Pancreas (tissue), 10 donors: Measurements from ENCODE around the gene AAR2. TPM values are rescaled to one million over a fixed set of nuclear protein-coding genes. Genes with fewer than 3 reads are reported as not detected.

Source experiments
- ATAC-seq, 4 donors: fragments of 200-7000 bp; cut with Tn5 transposase; one replicate each; pipeline versions ENCODE4 v1.8.0 to v1.9.1; 2020; ENCODE audit warnings: mild to moderate bottlenecking in 4 of 4, moderate library complexity in 4 of 4
- DNase-seq, 6 donors: peaks; one replicate each; pipeline ENCODE4 v3.0.0-alpha.2; 2020
- FAIRE-seq: peaks from 2 replicates; lab custom pipeline; 2012; peaks lifted over from hg19 to GRCh38; lab: Jason Lieb, UNC
- H3K27ac ChIP-seq, 4 donors: fragments of 200-600 bp; sonication (generic); 1 replicate in 3 of 4; 2 replicates in 1 of 4; pipeline versions ENCODE4 v1.5.0 to v1.8.0; 2020
- H3K27me3 ChIP-seq, 4 donors: fragments of 200-600 bp; one replicate each; pipeline ENCODE4 v1.8.0; 2021
- H3K36me3 ChIP-seq, 3 donors: fragments of 200-600 bp; sonication (generic) in 1 of 3; one replicate each; pipeline versions ENCODE4 v1.5.0 to v1.8.0; 2020 to 2021
- H3K4me1 ChIP-seq, 3 donors: fragments of 200-600 bp; one replicate each; pipeline ENCODE4 v1.8.0; 2021
- H3K4me3 ChIP-seq, 4 donors: fragments of 200-600 bp; sonication (generic) in 2 of 4; one replicate each; pipeline versions ENCODE4 v1.5.0 to v1.8.0; 2020 to 2021
- H3K9me3 ChIP-seq, 4 donors: fragments of 200-600 bp; one replicate each; pipeline ENCODE4 v1.8.0; 2021
- CTCF ChIP-seq, 4 donors: fragments of 200-600 bp; sonication (generic) in 3 of 4; IDR thresholded peaks; one replicate each; pipeline versions ENCODE4 v1.5.0 to v1.8.0; 2021; ENCODE audit warnings: antibody characterized with exemption in 4 of 4
- WGBS, 2 donors: extraction: QIAGEN DNeasy Blood & Tissue Kit; methylation state at CpG; one replicate each; pipeline ENCODE4 v1.1.7; 2013; 5-methylcytosine and 5-hydroxymethylcytosine counted together
- intact Hi-C, 3 donors: fragments of 100-400 bp; cut with DNase I; formaldehyde crosslinking; loops; one replicate each; pipeline versions ENCODE4 v1.11.1 to v1.14.2; 2022
- polyA plus RNA-seq, 2 donors: library from polyadenylated mRNA; stranded (reverse); fragments of 200-250 nt; gene quantifications; one replicate each; pipeline ENCODE4 v1.2.3, GENCODE V29; 2013
- total RNA-seq, 6 donors: library from RNA; stranded (reverse); fragmentation: NEBNext Ultra II Directional in 4 of 6; extraction: Animal tissue kit (Norgen Biotek cat#: 25700) in 4 of 6; gene quantifications; one replicate each; pipeline versions ENCODE4 v1.2.1 to v1.2.4, GENCODE V29; 2021 to 2023
- donor health status: healthy with polysubstance abuse.
- donor health status: DM: no; HTN: no; CAD: no; lungs with moderate emphysema.
- donor health status: DM: no; HTN: no; CAD: no.
- donor health status: control.
- donor health status: control.
- donor health status: Bipolar disorder and iron deficiency.
- donor health status: DM: yes; HTN: yes; CAD: no.
- donor health status: DM: no; HTN: no; CAD: no.
- donor health status: DM: no; HTN: no; CAD: no.
- donor health status: DM: yes; HTN: yes; CAD: no.

Gene AAR2
- total and polyA plus RNA-seq, 8 donors, result 7.0 to 18.0 (median 9.5) TPM

GRCh38 chr20:36203861-36204260 lies 32.4 kb upstream of the AAR2 start:
- ATAC-seq, result no peak
- Histone ChIP-seq H3K9me3 (no peaks in the 10 kb centered on the region), H3K36me3 (peaks cover 0 to 8% (median 0%) of the 10 kb centered on the region in 3 donors), H3K4me3 (no peak overlapping the region), H3K4me1 (no peaks in the 10 kb centered on the region), H3K27me3 (no peaks in the 10 kb centered on the region), H3K27ac (no peak overlapping the region)
- 70 to 90% methylated on average over 3 of the region's 3 CpGs for WGBS, 2 donors
- intact Hi-C loops, result no loop called here
- DNase-seq, result no peak
- no peak for FAIRE-seq
- TF ChIP-seq CTCF (IDR thresholded peaks at IDR 0.05), result no peak

DNA sequence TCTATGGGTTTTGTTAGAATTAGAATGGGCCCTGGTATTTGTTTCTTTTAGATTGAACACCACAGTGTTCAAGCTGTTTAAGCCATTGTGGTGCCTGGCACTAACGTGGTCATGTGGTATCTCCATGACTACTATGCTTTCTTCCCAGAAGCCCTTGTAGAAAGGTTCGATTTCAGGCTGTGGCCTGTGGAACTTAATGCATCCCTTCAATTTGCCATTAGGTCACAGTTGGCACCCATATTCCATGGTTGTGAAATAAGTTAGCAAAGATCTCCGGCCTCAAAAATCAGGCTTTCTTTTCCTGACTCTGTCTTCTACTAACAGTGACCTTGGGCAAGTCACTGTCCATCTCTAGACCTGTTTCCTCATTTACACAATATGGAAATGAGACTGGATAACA lies 31.3 kb upstream of the AAR2 start:
- Histone ChIP-seq H3K9me3 (no peaks in the 10 kb centered on the region), H3K36me3 (peaks cover 0 to 8% (median 0%) of the 10 kb centered on the region in 3 donors), H3K27me3 (no peaks in the 10 kb centered on the region), H3K27ac (no peak overlapping the region), H3K4me1 (no peaks in the 10 kb centered on the region), H3K4me3 (no peak overlapping the region)
- intact Hi-C loops, result loop anchor here in 1 of 3 donors (5.0 kb wide), 1 partner anchor 232 kb away; no protein-coding TSS in a partner anchor
- 79 to 85% methylated on average over 3 of the region's 3 CpGs for WGBS, 2 donors
- no peak for ATAC-seq
- DNase-seq, result no peak
- no peak for TF ChIP-seq CTCF (IDR thresholded peaks at IDR 0.05)
- no peak for FAIRE-seq

GRCh38 chr20:36206068-36206467 lies 30.2 kb upstream of the AAR2 start:
- peaks cover 0 to 8% (median 0%) of the 10 kb centered on the region in 3 donors for H3K36me3 ChIP-seq

GRCh38 chr20:36206641-36207040 lies 29.6 kb upstream of the AAR2 start:
- Histone ChIP-seq H3K9me3 (no peaks in the 10 kb centered on the region), H3K36me3 (peaks cover 0 to 8% (median 0%) of the 10 kb centered on the region in 3 donors), H3K27ac (no peak overlapping the region), H3K4me1 (no peaks in the 10 kb centered on the region), H3K4me3 (no peak overlapping the region), H3K27me3 (no peaks in the 10 kb centered on the region)
- WGBS, 2 donors, result 87 to 89% methylated on average over 9 of the region's 9 CpGs
- DNase-seq (no peak), FAIRE-seq (no peak), ATAC-seq (no peak)
- no peak for TF ChIP-seq CTCF (IDR thresholded peaks at IDR 0.05)
- intact Hi-C loops, result loop anchor here in 1 of 3 donors (5.0 kb wide), 1 partner anchor 231 kb away; no protein-coding TSS in a partner anchor

More at GRCh38 chr20:36206068-36206467, 30.2 kb upstream of the AAR2 start:
- DNase-seq (no peak), ATAC-seq (no peak), FAIRE-seq (no peak)
- TF ChIP-seq CTCF (IDR thresholded peaks at IDR 0.05), result no peak
- Histone ChIP-seq H3K27ac (no peak overlapping the region), H3K4me1 (no peaks in the 10 kb centered on the region), H3K9me3 (no peaks in the 10 kb centered on the region), H3K4me3 (no peak overlapping the region), H3K27me3 (no peaks in the 10 kb centered on the region)
- WGBS, 2 donors, result 83 to 91% methylated on average over 9 of the region's 9 CpGs
- intact Hi-C loops, result loop anchor here in 1 of 3 donors (5.0 kb wide), 1 partner anchor 231 kb away; no protein-coding TSS in a partner anchor

DNA sequence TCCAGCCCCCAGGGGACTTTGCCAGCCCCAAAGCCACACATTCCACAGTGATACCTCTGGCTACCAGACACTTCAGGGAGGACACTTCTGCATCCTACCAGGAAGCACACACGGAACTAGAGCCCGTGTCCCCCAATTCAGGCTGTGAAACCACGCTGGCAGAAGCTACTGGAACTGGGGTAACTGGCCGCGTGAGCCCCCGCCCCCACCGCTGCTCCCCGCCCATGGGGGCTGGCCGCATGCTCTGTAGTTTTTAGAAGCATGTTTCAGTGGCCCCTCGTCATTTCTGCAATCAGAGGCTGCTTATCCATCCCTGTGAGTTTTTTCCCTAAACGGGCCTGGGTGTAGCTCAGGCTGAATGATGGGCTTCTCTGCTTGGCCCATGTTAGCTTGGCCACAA lies 28.7 kb upstream of the AAR2 start:
- H3K36me3 ChIP-seq, result peaks cover 0 to 13% (median 0%) of the 10 kb centered on the region in 3 donors
- DNase-seq, result no peak
- FAIRE-seq, result no peak
- no peaks in the 10 kb centered on the region for H3K9me3 ChIP-seq
- intact Hi-C loops, result loop anchor here in 1 of 3 donors (5.0 kb wide), 1 partner anchor 230 kb away; no protein-coding TSS in a partner anchor
- TF ChIP-seq CTCF (IDR thresholded peaks at IDR 0.05), result no peak
- H3K4me1 ChIP-seq, result no peaks in the 10 kb centered on the region
- WGBS, 2 donors, result 79 to 87% methylated on average over 11 of the region's 11 CpGs
- H3K27me3 ChIP-seq, result no peaks in the 10 kb centered on the region
- no peak for ATAC-seq
- no peak overlapping the region for H3K4me3 ChIP-seq
- no peak overlapping the region for H3K27ac ChIP-seq
